Measurements from ENCODE around the gene DDX3X.

DNA sequence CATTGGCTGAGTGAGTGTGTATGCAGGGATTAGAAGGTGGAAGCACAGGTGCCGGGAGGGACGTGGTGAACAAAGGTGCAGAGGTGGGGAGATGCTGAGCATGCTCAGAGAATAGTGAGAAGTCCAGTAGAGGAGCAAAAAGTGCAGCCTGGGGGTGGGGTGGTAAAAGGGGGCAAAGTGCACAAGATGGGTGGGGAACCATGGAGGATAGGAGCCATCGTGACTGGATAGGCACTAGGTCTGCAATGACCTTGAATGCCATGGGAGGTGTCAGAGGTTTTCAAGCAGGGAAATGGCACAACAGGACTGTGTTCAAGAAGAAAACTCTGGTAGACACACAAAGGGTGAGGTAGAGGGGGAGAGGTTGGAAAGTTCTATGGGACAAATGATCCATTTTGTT, 6.6 kb upstream of the DDX3X start:
- TF ChIP-seq KLF10 (tag by site-specific recombination; IDR thresholded peaks at IDR 0.05), result no peak
- no peak for TF ChIP-seq ZNF146 (tag by site-specific recombination; IDR thresholded peaks at IDR 0.05)
- TF ChIP-seq, protein P1, sequence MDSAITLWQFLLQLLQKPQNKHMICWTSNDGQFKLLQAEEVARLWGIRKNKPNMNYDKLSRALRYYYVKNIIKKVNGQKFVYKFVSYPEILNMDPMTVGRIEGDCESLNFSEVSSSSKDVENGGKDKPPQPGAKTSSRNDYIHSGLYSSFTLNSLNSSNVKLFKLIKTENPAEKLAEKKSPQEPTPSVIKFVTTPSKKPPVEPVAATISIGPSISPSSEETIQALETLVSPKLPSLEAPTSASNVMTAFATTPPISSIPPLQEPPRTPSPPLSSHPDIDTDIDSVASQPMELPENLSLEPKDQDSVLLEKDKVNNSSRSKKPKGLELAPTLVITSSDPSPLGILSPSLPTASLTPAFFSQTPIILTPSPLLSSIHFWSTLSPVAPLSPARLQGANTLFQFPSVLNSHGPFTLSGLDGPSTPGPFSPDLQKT (IDR thresholded peaks at IDR 0.05; ENCODE audit: borderline replicate concordance, low read depth, low read length), result no peak
- no peak for TF ChIP-seq ZNF10 (tag by site-specific recombination; IDR thresholded peaks at IDR 0.05)
- TF ChIP-seq TCF7L2 (IDR thresholded peaks at IDR 0.05; ENCODE audit: borderline replicate concordance, low read depth, low read length), result no peak

All from HEK293 (cell line).